IgD-negative memory B cell (primary cell): ENCODE results near the gene IGF1R. TPM values are rescaled to one million over a fixed set of nuclear protein-coding genes. Genes with fewer than 3 reads are reported as not detected.

Experiments
- H3K27ac Mint-ChIP-seq, 3 donors: one replicate each; pipeline ENCODE4 v1.8.0; 2020 to 2022; ENCODE audit warnings: mild to moderate bottlenecking in 3 of 3, mixed read lengths in 3 of 3, moderate library complexity in 1 of 3
- H3K27me3 Mint-ChIP-seq: one replicate; pipeline ENCODE4 v1.8.0; 2021; ENCODE audit warnings: mixed read lengths
- H3K36me3 Mint-ChIP-seq: one replicate; pipeline ENCODE4 v1.8.0; 2020; ENCODE audit warnings: mild to moderate bottlenecking, mixed read lengths
- H3K4me1 Mint-ChIP-seq, 3 donors: one replicate each; pipeline ENCODE4 v1.8.0; 2020 to 2022; ENCODE audit warnings: mixed read lengths in 3 of 3, mild to moderate bottlenecking in 1 of 3
- H3K4me3 Mint-ChIP-seq, 4 donors: one replicate each; pipeline ENCODE4 v1.8.0; 2020 to 2022; ENCODE audit warnings: mild to moderate bottlenecking in 4 of 4, mixed read lengths in 4 of 4, moderate library complexity in 3 of 4
- H3K9me3 Mint-ChIP-seq, 3 donors: one replicate each; pipeline ENCODE4 v1.8.0; 2020 to 2021; ENCODE audit warnings: mixed read lengths in 3 of 3, mild to moderate bottlenecking in 1 of 3
- polyA plus RNA-seq: library from polyadenylated mRNA; unstranded; fragments of 300-500 nt; fragmentation: Illumina TruSeq; gene quantifications from one replicate; pipeline ENCODE4 v1.2.3, GENCODE V29; 2021

IGF1R gene
- polyA plus RNA-seq, 1 donor from 2014 or later: 1.8 TPM

GRCh38 chr15:98763179-98763578 lies 114.8 kb downstream of the IGF1R start:
- H3K4me1 Mint-ChIP-seq: peaks cover 0 to 20% (median 4%) of the 10 kb centered on the region in 3 donors
- H3K9me3 Mint-ChIP-seq: no peaks in the 10 kb centered on the region
- H3K27ac Mint-ChIP-seq: peak overlapping the region in 1 of 3 donors; percentile 65
- H3K27me3 Mint-ChIP-seq: peaks cover 2% of the 10 kb centered on the region
- peaks cover 3% of the 10 kb centered on the region for H3K36me3 Mint-ChIP-seq
- no peak overlapping the region for H3K4me3 Mint-ChIP-seq

DNA sequence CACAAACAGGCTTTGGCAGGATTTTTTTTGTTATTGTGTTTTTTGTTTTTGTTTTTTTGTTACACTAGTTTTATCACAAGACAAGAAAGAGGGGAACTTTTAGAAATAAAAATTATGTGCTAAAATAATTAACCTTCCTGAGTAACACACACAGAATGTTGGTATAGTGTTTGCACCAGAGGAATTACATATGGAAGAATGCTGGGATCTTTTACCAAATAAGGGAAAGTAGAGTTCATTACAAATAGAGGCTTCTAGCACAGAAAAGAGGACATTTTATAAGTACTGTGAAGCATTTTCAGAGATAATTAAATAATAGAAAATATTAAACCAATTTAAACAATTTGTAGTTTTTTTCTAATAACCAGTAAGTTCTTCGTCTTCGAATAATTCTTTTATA lies 116.0 kb downstream of the IGF1R start:
- no peak overlapping the region for H3K27ac Mint-ChIP-seq
- H3K4me1 Mint-ChIP-seq: peaks cover 0 to 18% (median 4%) of the 10 kb centered on the region in 3 donors
- H3K36me3 Mint-ChIP-seq: peaks cover 3% of the 10 kb centered on the region
- H3K27me3 Mint-ChIP-seq: peaks cover 2% of the 10 kb centered on the region
- H3K9me3 Mint-ChIP-seq: no peaks in the 10 kb centered on the region
- H3K4me3 Mint-ChIP-seq: peak overlapping the region in 1 of 4 donors; percentile 49

DNA sequence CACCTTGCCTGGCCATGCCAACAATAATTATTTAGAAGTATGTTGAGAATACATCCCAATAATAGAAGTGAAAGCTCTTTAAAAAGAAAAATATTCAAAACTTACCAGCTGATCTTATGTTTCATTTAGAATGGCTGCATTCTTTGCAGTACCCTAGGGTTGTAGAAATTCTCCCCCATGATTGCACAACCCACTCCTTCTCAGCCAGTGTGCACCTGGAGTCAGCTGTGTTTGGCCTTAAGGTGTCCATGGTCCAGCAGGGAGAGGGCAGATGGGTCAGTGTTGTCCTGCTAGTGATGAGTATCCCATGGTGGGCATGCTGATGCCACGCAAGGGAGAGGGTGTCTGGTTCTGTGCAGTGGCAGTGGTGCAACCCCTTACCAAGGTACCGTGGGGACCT lies 117.3 kb downstream of the IGF1R start:
- Mint-ChIP-seq H3K4me1 (peaks cover 0 to 24% (median 4%) of the 10 kb centered on the region in 3 donors), H3K9me3 (no peaks in the 10 kb centered on the region), H3K27me3 (peaks cover 2% of the 10 kb centered on the region), H3K27ac (no peak overlapping the region), H3K36me3 (peaks cover 3% of the 10 kb centered on the region), H3K4me3 (peak overlapping the region in 1 of 4 donors; percentile 9)

DNA sequence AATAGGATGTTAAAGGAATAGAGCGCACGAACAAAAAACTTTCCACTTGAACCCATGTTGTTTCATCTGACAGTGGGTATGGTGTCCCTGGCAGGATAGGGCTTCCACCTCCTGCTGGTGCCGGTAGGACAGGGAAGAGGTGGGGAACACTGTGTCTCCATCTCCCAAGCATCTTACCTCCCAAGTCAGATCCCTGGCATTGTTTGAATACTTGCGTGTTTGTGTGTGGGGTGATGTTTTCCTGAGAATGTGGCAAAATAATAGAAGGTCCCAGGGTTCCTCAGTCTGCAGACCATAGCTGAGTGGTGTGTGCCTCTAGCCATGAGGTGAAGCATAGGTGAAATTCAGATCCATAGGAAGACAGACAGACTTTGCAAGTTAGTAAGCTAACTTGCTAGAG lies 119.4 kb downstream of the IGF1R start:
- Mint-ChIP-seq H3K4me3 (no peak overlapping the region), H3K9me3 (peaks cover 0 to 2% (median 0%) of the 10 kb centered on the region in 3 donors), H3K36me3 (peaks cover 5% of the 10 kb centered on the region)

GRCh38 chr15:98769867-98770266 lies 121.5 kb downstream of the IGF1R start:
- H3K4me3 Mint-ChIP-seq: no peak overlapping the region
- no peak overlapping the region for H3K27ac Mint-ChIP-seq
- H3K36me3 Mint-ChIP-seq: peaks cover 5% of the 10 kb centered on the region

More for the DNA sequence above, 119.4 kb downstream of the IGF1R start:
- H3K4me1 Mint-ChIP-seq: peaks cover 0 to 24% (median 6%) of the 10 kb centered on the region in 3 donors
- H3K27me3 Mint-ChIP-seq: peaks cover 6% of the 10 kb centered on the region
- no peak overlapping the region for H3K27ac Mint-ChIP-seq

GRCh38 chr15:98770984-98771383 lies 122.6 kb downstream of the IGF1R start:
- H3K36me3 Mint-ChIP-seq: peaks cover 2% of the 10 kb centered on the region
- H3K9me3 Mint-ChIP-seq: peaks cover 0 to 2% (median 0%) of the 10 kb centered on the region in 3 donors
- H3K4me1 Mint-ChIP-seq: peaks cover 4 to 29% (median 12%) of the 10 kb centered on the region in 3 donors
- H3K27ac Mint-ChIP-seq: no peak overlapping the region
- H3K27me3 Mint-ChIP-seq: peaks cover 4% of the 10 kb centered on the region
- no peak overlapping the region for H3K4me3 Mint-ChIP-seq

More at GRCh38 chr15:98769867-98770266, 121.5 kb downstream of the IGF1R start:
- Mint-ChIP-seq H3K4me1 (peaks cover 0 to 28% (median 11%) of the 10 kb centered on the region in 3 donors), H3K27me3 (peaks cover 6% of the 10 kb centered on the region), H3K9me3 (peaks cover 0 to 2% (median 0%) of the 10 kb centered on the region in 3 donors)

DNA sequence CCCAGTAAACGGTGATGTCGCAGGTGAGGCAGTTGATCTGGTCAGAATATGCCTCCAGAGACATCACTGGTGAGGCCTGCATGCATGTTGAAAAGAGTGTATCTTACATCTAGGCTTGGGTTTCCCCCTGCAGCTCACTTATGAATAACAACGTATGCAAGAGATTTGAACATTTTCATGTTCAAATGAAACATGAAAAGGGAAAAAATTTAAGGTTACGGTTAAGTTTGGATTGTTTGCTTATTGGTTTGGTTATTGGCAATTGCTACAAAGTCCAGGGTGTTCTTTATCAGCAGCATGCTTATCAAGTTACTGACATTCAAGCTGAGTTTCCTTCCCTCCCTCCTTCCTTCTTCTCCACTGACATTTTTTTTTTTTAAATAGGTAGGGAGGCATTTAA lies 123.2 kb downstream of the IGF1R start:
- peaks cover 4% of the 10 kb centered on the region for H3K27me3 Mint-ChIP-seq
- no peak overlapping the region for H3K27ac Mint-ChIP-seq
- peaks cover 2% of the 10 kb centered on the region for H3K36me3 Mint-ChIP-seq
- H3K4me3 Mint-ChIP-seq: no peak overlapping the region
- H3K9me3 Mint-ChIP-seq: peaks cover 0 to 2% (median 0%) of the 10 kb centered on the region in 3 donors
- peaks cover 5 to 32% (median 12%) of the 10 kb centered on the region in 3 donors for H3K4me1 Mint-ChIP-seq

- H3K4me1 Mint-ChIP-seq: peaks cover 10 to 44% (median 12%) of the 10 kb centered on the region in 3 donors
- no peak overlapping the region for H3K4me3 Mint-ChIP-seq
- no peak overlapping the region for H3K27ac Mint-ChIP-seq
- peaks cover 2% of the 10 kb centered on the region for H3K36me3 Mint-ChIP-seq
- H3K27me3 Mint-ChIP-seq: peaks cover 8% of the 10 kb centered on the region
- peaks cover 0 to 2% (median 0%) of the 10 kb centered on the region in 3 donors for H3K9me3 Mint-ChIP-seq
These were observed 124.6 kb downstream of the IGF1R start for GRCh38 chr15:98772895-98773294.

GRCh38 chr15:98773616-98774015 lies 125.3 kb downstream of the IGF1R start:
- H3K36me3 Mint-ChIP-seq: peaks cover 2% of the 10 kb centered on the region
- H3K4me3 Mint-ChIP-seq: no peak overlapping the region
- H3K27ac Mint-ChIP-seq: no peak overlapping the region
- peaks cover 0 to 2% (median 0%) of the 10 kb centered on the region in 3 donors for H3K9me3 Mint-ChIP-seq
- H3K27me3 Mint-ChIP-seq: peaks cover 8% of the 10 kb centered on the region
- peaks cover 10 to 46% (median 12%) of the 10 kb centered on the region in 3 donors for H3K4me1 Mint-ChIP-seq

- Mint-ChIP-seq H3K4me3 (no peak overlapping the region), H3K27me3 (peaks cover 8% of the 10 kb centered on the region), H3K9me3 (peaks cover 0 to 2% (median 0%) of the 10 kb centered on the region in 3 donors), H3K27ac (no peak overlapping the region), H3K36me3 (peaks cover 2% of the 10 kb centered on the region), H3K4me1 (peaks cover 10 to 47% (median 15%) of the 10 kb centered on the region in 3 donors)
These were observed 126.6 kb downstream of the IGF1R start for GRCh38 chr15:98774756-98775497.

GRCh38 chr15:98775498-98776230 lies 127.3 kb downstream of the IGF1R start:
- Mint-ChIP-seq H3K27ac (peak overlapping the region in 2 of 3 donors; percentile 45 to 68), H3K4me1 (peaks cover 10 to 43% (median 15%) of the 10 kb centered on the region in 3 donors), H3K36me3 (peaks cover 2% of the 10 kb centered on the region), H3K9me3 (peaks cover 0 to 2% (median 0%) of the 10 kb centered on the region in 3 donors), H3K27me3 (peaks cover 8% of the 10 kb centered on the region), H3K4me3 (no peak overlapping the region)

- peak overlapping the region in 2 of 3 donors; percentile 45 to 88 for H3K27ac Mint-ChIP-seq
- H3K36me3 Mint-ChIP-seq: no peaks in the 10 kb centered on the region
- peaks cover 8 to 38% (median 15%) of the 10 kb centered on the region in 3 donors for H3K4me1 Mint-ChIP-seq
These were observed 128.4 kb downstream of the IGF1R start for GRCh38 chr15:98776607-98777281.

GRCh38 chr15:98777426-98777825 lies 129.1 kb downstream of the IGF1R start:
- Mint-ChIP-seq H3K4me1 (peaks cover 8 to 40% (median 15%) of the 10 kb centered on the region in 3 donors), H3K4me3 (no peak overlapping the region), H3K9me3 (no peaks in the 10 kb centered on the region), H3K27ac (no peak overlapping the region), H3K27me3 (peaks cover 9% of the 10 kb centered on the region), H3K36me3 (no peaks in the 10 kb centered on the region)

More at GRCh38 chr15:98776607-98777281, 128.4 kb downstream of the IGF1R start:
- H3K27me3 Mint-ChIP-seq: peaks cover 8% of the 10 kb centered on the region
- peak overlapping the region in 2 of 4 donors; percentile 73 to 81 for H3K4me3 Mint-ChIP-seq
- H3K9me3 Mint-ChIP-seq: peaks cover 0 to 1% (median 0%) of the 10 kb centered on the region in 3 donors

DNA sequence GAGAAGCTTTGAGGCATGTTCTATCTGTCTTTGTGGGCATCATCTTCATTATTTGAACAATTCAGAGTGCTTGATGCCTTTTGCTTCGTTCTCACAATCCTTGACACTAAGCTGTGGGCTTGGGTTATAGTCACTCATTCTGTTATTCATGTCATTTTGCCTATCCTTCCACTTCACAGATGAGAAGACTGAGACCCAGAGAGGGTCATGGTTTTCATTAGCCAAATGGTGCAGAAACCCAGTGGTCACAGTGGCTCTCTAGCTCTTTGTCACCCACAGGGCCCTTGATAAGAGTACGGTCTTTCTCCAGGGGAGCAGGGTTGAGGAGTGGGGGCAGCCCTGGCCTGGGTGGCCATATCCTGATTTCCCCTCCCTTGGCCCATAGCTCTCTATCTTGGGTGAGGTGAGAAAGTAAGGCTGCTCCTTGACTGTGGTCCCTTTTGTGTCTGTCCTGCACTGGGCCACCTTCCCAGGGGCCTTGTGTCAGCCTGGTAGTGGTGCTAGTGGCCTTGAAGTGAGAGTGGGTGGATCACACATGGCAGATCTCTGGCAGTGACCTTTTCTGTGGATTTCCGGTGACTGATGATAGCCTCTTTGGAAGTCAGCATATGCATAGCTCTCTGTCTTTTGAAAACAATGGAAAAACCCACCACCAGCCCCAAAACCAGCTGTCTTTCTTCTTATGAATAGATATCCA lies 130.1 kb downstream of the IGF1R start:
- Mint-ChIP-seq H3K27me3 (peaks cover 9% of the 10 kb centered on the region), H3K4me1 (peaks cover 1 to 32% (median 15%) of the 10 kb centered on the region in 3 donors), H3K4me3 (no peak overlapping the region), H3K36me3 (no peaks in the 10 kb centered on the region), H3K9me3 (no peaks in the 10 kb centered on the region), H3K27ac (no peak overlapping the region)
